PFSK-1 (cell line): ENCODE measurements around the gene PXMP2.

Experiments
- FOXP2 ChIP-seq: optimal IDR thresholded peaks from 2 replicates; pipeline ENCODE3; 2011; ENCODE audit warnings: borderline replicate concordance, control low read depth, inconsistent platforms; ENCODE audit not compliant: insufficient read depth; ENCODE audit errors: extremely low read length, extremely low read depth
- POLR2AphosphoS5 ChIP-seq: IDR thresholded peaks from 2 replicates; pipeline ENCODE4 v1.6.1; 2012; ENCODE audit warnings: low read depth, mild to moderate bottlenecking, control low read depth, low read length, moderate library complexity
- SIN3A ChIP-seq: IDR thresholded peaks from 2 replicates; pipeline ENCODE4 v1.6.1; 2012; ENCODE audit warnings: mild to moderate bottlenecking, low read length, moderate library complexity, borderline replicate concordance; ENCODE audit not compliant: insufficient read depth
- TAF1 ChIP-seq: IDR thresholded peaks from 2 replicates; pipeline ENCODE4 v1.6.1; 2012; ENCODE audit warnings: low read length, control low read depth, borderline replicate concordance; ENCODE audit not compliant: insufficient read depth
- TF ChIP-seq, protein P1 (sequence below), 2 experiments: IDR thresholded peaks; 2 replicates each; pipeline versions ENCODE4 v1.6.1 to v1.8.0; 2011 to 2012; ENCODE audit warnings: low read depth in 2 of 2, low read length in 2 of 2, control low read depth in 1 of 2, inconsistent platforms in 1 of 2, mild to moderate bottlenecking in 1 of 2, moderate library complexity in 1 of 2; ENCODE audit not compliant: insufficient read depth in 1 of 2

Gene PXMP2

DNA sequence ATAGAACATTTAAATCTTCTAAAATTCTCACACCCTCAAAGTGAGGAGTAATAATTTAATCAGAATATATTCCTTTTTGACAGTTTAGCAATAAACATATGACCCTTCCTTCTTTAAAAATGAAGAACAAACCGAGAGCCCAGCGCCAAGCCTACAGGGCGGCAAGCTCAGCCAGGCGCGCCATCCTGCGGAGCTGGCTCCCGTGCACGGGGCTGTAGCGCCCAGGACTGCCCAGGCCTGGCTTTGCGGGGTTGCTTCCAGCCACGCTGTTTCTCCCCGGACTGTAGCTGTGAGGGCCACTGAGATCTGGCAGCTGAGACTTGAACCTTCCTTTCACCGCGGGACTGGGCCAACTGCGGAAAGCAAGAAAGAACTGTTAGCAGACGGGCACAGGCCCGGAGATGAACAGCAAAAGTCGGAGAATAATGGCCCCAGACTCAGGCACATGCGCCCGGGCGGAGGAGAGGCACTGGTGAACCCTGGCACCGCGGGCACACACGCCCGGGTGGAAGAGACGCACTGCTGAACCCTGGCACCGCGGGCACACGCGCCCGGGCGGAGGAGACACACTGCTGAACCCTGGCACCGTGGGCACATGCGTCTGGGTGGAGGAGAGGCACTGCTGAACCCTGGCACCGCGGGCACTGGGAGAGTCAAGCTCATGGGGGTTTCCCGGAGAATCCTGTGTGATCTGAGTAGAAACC, 39.9 kb downstream of the PXMP2 start:
- TF ChIP-seq, protein P1, sequence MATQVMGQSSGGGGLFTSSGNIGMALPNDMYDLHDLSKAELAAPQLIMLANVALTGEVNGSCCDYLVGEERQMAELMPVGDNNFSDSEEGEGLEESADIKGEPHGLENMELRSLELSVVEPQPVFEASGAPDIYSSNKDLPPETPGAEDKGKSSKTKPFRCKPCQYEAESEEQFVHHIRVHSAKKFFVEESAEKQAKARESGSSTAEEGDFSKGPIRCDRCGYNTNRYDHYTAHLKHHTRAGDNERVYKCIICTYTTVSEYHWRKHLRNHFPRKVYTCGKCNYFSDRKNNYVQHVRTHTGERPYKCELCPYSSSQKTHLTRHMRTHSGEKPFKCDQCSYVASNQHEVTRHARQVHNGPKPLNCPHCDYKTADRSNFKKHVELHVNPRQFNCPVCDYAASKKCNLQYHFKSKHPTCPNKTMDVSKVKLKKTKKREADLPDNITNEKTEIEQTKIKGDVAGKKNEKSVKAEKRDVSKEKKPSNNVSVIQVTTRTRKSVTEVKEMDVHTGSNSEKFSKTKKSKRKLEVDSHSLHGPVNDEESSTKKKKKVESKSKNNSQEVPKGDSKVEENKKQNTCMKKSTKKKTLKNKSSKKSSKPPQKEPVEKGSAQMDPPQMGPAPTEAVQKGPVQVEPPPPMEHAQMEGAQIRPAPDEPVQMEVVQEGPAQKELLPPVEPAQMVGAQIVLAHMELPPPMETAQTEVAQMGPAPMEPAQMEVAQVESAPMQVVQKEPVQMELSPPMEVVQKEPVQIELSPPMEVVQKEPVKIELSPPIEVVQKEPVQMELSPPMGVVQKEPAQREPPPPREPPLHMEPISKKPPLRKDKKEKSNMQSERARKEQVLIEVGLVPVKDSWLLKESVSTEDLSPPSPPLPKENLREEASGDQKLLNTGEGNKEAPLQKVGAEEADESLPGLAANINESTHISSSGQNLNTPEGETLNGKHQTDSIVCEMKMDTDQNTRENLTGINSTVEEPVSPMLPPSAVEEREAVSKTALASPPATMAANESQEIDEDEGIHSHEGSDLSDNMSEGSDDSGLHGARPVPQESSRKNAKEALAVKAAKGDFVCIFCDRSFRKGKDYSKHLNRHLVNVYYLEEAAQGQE (IDR thresholded peaks at IDR 0.05; ENCODE audit: insufficient read depth in 1 of 2, low read depth in 2 of 2, low read length in 2 of 2) = no peak
- no peak for TF ChIP-seq TAF1

- no peak for TF ChIP-seq POLR2AphosphoS5
- TF ChIP-seq TAF1 = no peak
- TF ChIP-seq SIN3A = no peak
- no peak for TF ChIP-seq FOXP2
- TF ChIP-seq, protein P1 (IDR thresholded peaks at IDR 0.05; ENCODE audit: insufficient read depth in 1 of 2, low read depth in 2 of 2, low read length in 2 of 2) = no peak
Observed at GRCh38 chr12:132728502-132728901, 41.1 kb downstream of the PXMP2 start.

DNA sequence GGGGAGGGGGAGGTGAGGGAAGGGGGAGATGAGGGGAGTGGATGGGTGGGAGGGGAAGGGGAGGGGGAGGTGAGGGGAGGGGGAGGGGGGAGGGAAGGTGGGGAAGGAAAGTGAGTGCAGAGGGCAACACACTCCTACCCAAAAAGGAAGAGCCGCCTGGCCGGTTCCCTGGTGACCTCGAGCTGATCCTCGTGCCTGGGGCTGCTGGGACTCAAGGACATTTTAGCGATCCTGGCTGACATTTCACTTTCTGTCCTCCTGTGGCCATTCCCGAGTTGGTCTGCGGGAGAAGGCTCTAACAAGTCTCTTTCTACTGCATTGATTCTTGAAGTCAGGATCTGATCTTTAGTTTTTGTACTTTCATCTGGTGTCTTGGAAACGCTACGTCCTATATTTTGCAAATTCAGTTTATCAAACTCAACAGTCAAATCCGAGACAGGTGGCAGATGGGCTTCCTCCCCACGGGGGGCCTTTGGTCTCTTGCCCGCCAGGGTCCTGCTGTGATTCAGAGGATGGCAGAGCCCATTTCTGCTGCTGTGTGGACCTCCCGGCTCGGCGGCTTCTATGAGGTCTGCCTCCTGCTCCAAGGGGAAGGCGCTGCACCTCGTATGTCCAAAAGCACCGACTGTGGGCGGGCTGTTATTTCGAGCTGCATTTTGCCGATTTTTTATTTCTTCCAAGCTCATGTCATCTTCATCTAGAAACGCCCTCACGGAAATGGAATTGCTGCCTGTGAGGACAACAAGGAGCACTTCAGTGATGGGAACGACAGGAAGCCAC, 42.3 kb downstream of the PXMP2 start:
- no peak for TF ChIP-seq SIN3A
- TF ChIP-seq, protein P1 (IDR thresholded peaks at IDR 0.05; ENCODE audit: insufficient read depth in 1 of 2, low read depth in 2 of 2, low read length in 2 of 2) = no peak
- TF ChIP-seq FOXP2 = no peak
- no peak for TF ChIP-seq POLR2AphosphoS5
- no peak for TF ChIP-seq TAF1

DNA sequence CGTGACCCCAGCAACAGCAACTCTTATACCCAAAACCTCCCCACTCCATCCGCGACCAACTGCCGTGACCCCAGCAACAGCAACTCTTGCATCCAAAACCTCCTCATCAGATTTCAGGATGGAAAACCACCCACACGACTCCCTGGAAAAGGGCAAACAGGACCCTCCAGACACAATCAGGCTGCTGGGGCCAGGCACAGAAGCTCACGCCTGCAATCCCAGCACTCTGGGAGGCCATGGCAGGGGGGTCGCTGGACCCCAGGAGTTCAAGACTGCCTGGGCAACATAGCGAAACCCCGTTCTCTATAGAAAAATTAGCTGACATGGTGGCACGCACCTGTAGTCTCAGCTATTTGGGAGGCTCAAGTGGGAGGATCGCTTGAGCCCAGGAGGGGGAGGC, 43.0 kb downstream of the PXMP2 start:
- TF ChIP-seq POLR2AphosphoS5 = no peak; the same call in 1 of the 2 replicates
- TF ChIP-seq SIN3A = no peak
- TF ChIP-seq FOXP2 = no peak
- TF ChIP-seq, protein P1 (IDR thresholded peaks at IDR 0.05; ENCODE audit: insufficient read depth in 1 of 2, low read depth in 2 of 2, low read length in 2 of 2) = no peak
- TF ChIP-seq TAF1 = no peak
